Ishikawa (cell line): ENCODE results near the gene RAPGEF6.

ENCODE experiments used
- CEBPB ChIP-seq: IDR thresholded peaks from 2 replicates; pipeline ENCODE4 v1.6.1; 2012
- EP300 ChIP-seq: IDR thresholded peaks from 2 replicates; pipeline ENCODE4 v1.6.1; 2012; ENCODE audit warnings: borderline replicate concordance
- FOXM1 ChIP-seq: IDR thresholded peaks from 2 replicates; pipeline ENCODE4 v1.6.1; 2012; ENCODE audit warnings: low read depth, borderline replicate concordance
- NFIC ChIP-seq: IDR thresholded peaks from 2 replicates; pipeline ENCODE4 v1.6.1; 2012
- RAD21 ChIP-seq: IDR thresholded peaks from 2 replicates; pipeline ENCODE4 v1.6.1; 2012; ENCODE audit warnings: low read depth
- REST ChIP-seq: IDR thresholded peaks from 2 replicates; pipeline ENCODE4 v1.6.1; 2012; ENCODE audit warnings: low read depth, mild to moderate bottlenecking
- TAF1 ChIP-seq: IDR thresholded peaks from 2 replicates; pipeline ENCODE4 v1.6.1; 2012; ENCODE audit warnings: low read depth, mild to moderate bottlenecking
- TCF12 ChIP-seq: IDR thresholded peaks from 2 replicates; pipeline ENCODE4 v1.6.1; 2012; ENCODE audit warnings: low read depth
- USF1 ChIP-seq: IDR thresholded peaks from 2 replicates; pipeline ENCODE4 v1.6.1; 2012
- YY1 ChIP-seq: IDR thresholded peaks from 2 replicates; pipeline ENCODE4 v1.6.1; 2012; ENCODE audit warnings: low read depth

GRCh38 chr5:131463656-131464055 lies 171.4 kb downstream of the RAPGEF6 start:
- no peak for TF ChIP-seq YY1
- TF ChIP-seq EP300 = no peak
- no peak for TF ChIP-seq CEBPB
- no peak for TF ChIP-seq USF1
- no peak for TF ChIP-seq TCF12
- TF ChIP-seq TAF1 = no peak
- no peak for TF ChIP-seq REST
- TF ChIP-seq RAD21 = no peak
- no peak for TF ChIP-seq NFIC
- TF ChIP-seq FOXM1 = no peak
